H1 (cell line): ENCODE data around the gene SEMA4F. TPM values are rescaled to one million over a fixed set of nuclear protein-coding genes. Genes with fewer than 3 reads are reported as not detected.

ENCODE experiments used
- CTCF ChIP-seq, 3 experiments: IDR thresholded peaks; 1 replicate in 2 of 3; 2 replicates in 1 of 3; pipeline versions ENCODE4 v1.5.1 to v1.6.1; 2011; ENCODE audit warnings: low read length in 3 of 3, mild to moderate bottlenecking in 3 of 3, inconsistent platforms in 2 of 3, low read depth in 1 of 3, moderate library complexity in 1 of 3; ENCODE audit not compliant: insufficient read depth in 1 of 3; ENCODE audit errors: control extremely low read depth in 1 of 3
- FOSL1 ChIP-seq: IDR thresholded peaks from 2 replicates; pipeline ENCODE4 v1.6.1; 2011; ENCODE audit warnings: mild to moderate bottlenecking, low read depth, low read length, moderate library complexity; ENCODE audit not compliant: insufficient read depth
- POLR2A ChIP-seq, 2 experiments: IDR thresholded peaks; 1 replicate in 1 of 2; 2 replicates in 1 of 2; pipeline ENCODE4 v1.6.1; 2011; ENCODE audit warnings: low read depth in 2 of 2, low read length in 2 of 2, mild to moderate bottlenecking in 2 of 2; ENCODE audit errors: control extremely low read depth in 1 of 2
- TAF7 ChIP-seq: optimal IDR thresholded peaks from 2 replicates; pipeline ENCODE3; 2011; ENCODE audit warnings: low read depth, mild to moderate bottlenecking, inconsistent platforms, low read length, moderate library complexity, borderline replicate concordance
- polyA plus RNA-seq, 7 experiments: library from polyadenylated mRNA; depleted of rRNA in 3 of 7; stranded (reverse) in 5 of 7; unstranded in 2 of 7; fragments of >200 nt in 5 of 7; fragments of 200-250 nt in 2 of 7; gene quantifications; 1 replicate in 5 of 7; 2 replicates in 1 of 7; 4 replicates in 1 of 7; pipeline versions ENCODE4 v1.2.1 to v1.2.3, GENCODE V29; 2011 to 2013; ENCODE audit warnings: missing spikeins in 2 of 7, mixed read lengths in 2 of 7
- total RNA-seq: library from RNA; stranded (reverse); fragmentation: NEBNext Ultra II Directional; extraction: Animal tissue kit (Norgen Biotek cat#: 25700); gene quantifications from 2 replicates; pipeline ENCODE4 v1.2.1, GENCODE V29; 2021

Gene SEMA4F
- total and polyA plus RNA-seq, 2 of the 8 experiments (the other 6 are each of a cell fraction or from before 2014, with no cell fraction given): 3.3 to 3.4 TPM

GRCh38 chr2:74704216-74704615 lies 50.2 kb downstream of the SEMA4F start (continued):
- TF ChIP-seq CTCF (IDR thresholded peaks at IDR 0.05; ENCODE audit: control extremely low read depth in 1 of 3, insufficient read depth in 1 of 3, low read depth in 1 of 3, low read length in 3 of 3) (no peak), FOSL1 (no peak), TAF7 (no peak), POLR2A (IDR thresholded peaks at IDR 0.05; ENCODE audit: control extremely low read depth in 1 of 2, low read depth in 2 of 2, low read length in 2 of 2) (no peak)
- TF ChIP-seq, all 59 proteins: peak for 0
